ENCODE results near the gene C2orf81. TPM values are rescaled to one million over a fixed set of nuclear protein-coding genes. Genes with fewer than 3 reads are reported as not detected.

C2orf81 gene
- total RNA-seq = under 0.01 and 0.49 TPM in 2 replicates

GRCh38 chr2:74421221-74421870 is at the start of gene C2orf81, which contains the start of gene WDR54:
TSS of gene C2orf81 (minus strand) at chr2:74421619. CDS start at chr2:74421560, 59 bp downstream.
TSS of gene WDR54 (plus strand) at chr2:74421730. CDS start at chr2:74422154, 424 bp downstream.

DNA sequence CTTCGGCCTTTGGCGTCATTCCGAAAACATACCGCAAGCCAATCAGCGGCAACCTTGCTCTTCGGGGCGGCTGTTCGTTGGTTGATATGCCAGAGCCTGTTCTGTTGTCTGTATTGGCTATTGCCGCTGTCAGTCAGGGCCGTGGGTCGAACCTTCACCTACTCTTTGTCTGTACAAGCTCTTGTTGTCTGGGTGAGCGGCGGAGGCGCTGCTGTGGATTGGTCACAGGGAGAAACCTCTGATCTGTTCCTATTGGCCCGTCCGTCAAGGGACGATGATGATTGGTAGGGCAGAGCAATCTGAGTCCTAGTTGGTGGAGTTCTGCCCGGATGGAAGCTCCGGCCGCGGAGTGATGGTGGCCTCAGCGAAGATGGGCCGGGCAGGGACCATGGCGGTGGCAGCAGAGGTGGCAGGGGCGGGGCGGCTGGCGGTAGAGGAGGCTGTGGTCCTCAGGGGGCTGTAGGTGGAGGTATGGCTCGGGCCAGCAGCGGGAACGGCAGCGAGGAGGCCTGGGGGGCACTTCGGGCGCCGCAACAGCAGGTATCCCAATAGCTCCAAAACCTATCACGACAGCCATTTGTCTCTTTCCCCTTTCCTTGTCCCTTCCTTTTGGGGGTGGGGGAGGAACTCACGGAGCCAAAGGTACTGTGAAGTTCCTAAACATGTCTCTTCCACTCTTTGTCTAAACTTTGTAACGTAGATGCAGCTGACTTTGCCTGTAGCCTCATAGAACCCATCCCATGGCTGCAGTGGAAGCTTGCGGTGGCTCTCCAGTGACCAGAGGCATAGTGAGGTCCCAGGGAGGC is 36.9 kb upstream of the C2orf81 start, which contains the start of gene WBP1:
Gene WBP1 (plus strand): TSS at position 307 of the 806 bp plus-strand sequence. CDS start 165 bp downstream, at position 472.

GRCh38 chr2:74454654-74455511 is 33.5 kb upstream of the C2orf81 start, which contains the start of gene INO80B:
TSS of gene INO80B (plus strand) at chr2:74455087. CDS start at chr2:74455117, 30 bp downstream.

GRCh38 chr2:74441690-74442482 is 20.5 kb upstream of the C2orf81 start, which contains the start of gene RTKN:
TSS of gene RTKN (minus strand) at chr2:74441937. CDS start at chr2:74441816, 121 bp downstream.

GRCh38 chr2:74379851-74380789 is 41.3 kb downstream of the C2orf81 start, which contains the start of gene DCTN1:
TSS of gene DCTN1 (minus strand) at chr2:74380311. CDS start at chr2:74380037, 274 bp downstream.

Other genes starting within 250 kb of the C2orf81 start
- 68.8 and 85.4 TPM in 2 replicates for gene MOB1A, start 242.7 kb downstream of the C2orf81 start, total RNA-seq
- gene MTHFD2, start 223.0 kb downstream of the C2orf81 start, total RNA-seq = 181 and 208 TPM in 2 replicates
- gene SLC4A5, start 78.2 kb downstream of the C2orf81 start, total RNA-seq = under 0.01 and 0.16 TPM in 2 replicates
- 113 and 118 TPM in 2 replicates for gene DCTN1, start 41.3 kb downstream of the C2orf81 start, total RNA-seq
- gene WDR54, start 111 bp upstream of the C2orf81 start, total RNA-seq = 30.6 and 40.4 TPM in 2 replicates
- 14.4 and 17.7 TPM in 2 replicates for gene RTKN, start 20.3 kb upstream of the C2orf81 start, total RNA-seq
- gene INO80B, start 33.5 kb upstream of the C2orf81 start, total RNA-seq = 7.5 and 23.3 TPM in 2 replicates
- 63.4 and 67.9 TPM in 2 replicates for gene WBP1, start 36.8 kb upstream of the C2orf81 start, total RNA-seq
- 78.3 and 84.1 TPM in 2 replicates for gene MOGS, start 43.8 kb upstream of the C2orf81 start, total RNA-seq
- 28.7 and 37.1 TPM in 2 replicates for gene MRPL53, start 51.1 kb upstream of the C2orf81 start, total RNA-seq
- 6.0 and 11.0 TPM in 2 replicates for gene CCDC142, start 61.4 kb upstream of the C2orf81 start, total RNA-seq
- gene TTC31, start 61.5 kb upstream of the C2orf81 start, total RNA-seq = 16.8 and 20.0 TPM in 2 replicates
- 1.6 and 2.1 TPM in 2 replicates for gene LBX2, start 78.0 kb upstream of the C2orf81 start, total RNA-seq
- gene PCGF1, start 86.1 kb upstream of the C2orf81 start, total RNA-seq = 8.6 and 13.2 TPM in 2 replicates
- not detected in 2 replicates for gene TLX2, start 92.8 kb upstream of the C2orf81 start, total RNA-seq
- not detected in 2 replicates for gene DQX1, start 104.6 kb upstream of the C2orf81 start, total RNA-seq
- gene AUP1, start 108.1 kb upstream of the C2orf81 start, total RNA-seq = 77.1 and 80.5 TPM in 2 replicates
- 10.9 and 32.0 TPM in 2 replicates for gene HTRA2, start 108.3 kb upstream of the C2orf81 start, total RNA-seq
- 76.8 and 97.7 TPM in 2 replicates for gene LOXL3, start 132.3 kb upstream of the C2orf81 start, total RNA-seq
- 27.6 and 30.6 TPM in 2 replicates for gene DOK1, start 133.1 kb upstream of the C2orf81 start, total RNA-seq
- gene M1AP, start 226.7 kb upstream of the C2orf81 start, total RNA-seq = not detected in 2 replicates
- 7.0 and 9.9 TPM in 2 replicates for gene SEMA4F, start 232.6 kb upstream of the C2orf81 start, total RNA-seq